ES-I3 (cell line): ENCODE measurements around the gene EEPD1.
"Not testable (repeated sequence)": the region's sequence is repeated elsewhere in the genome, so short reads cannot be mapped to it uniquely, and the experiment has no call there.

Experiments
- H3K36me3 ChIP-seq: 2 replicates; pipeline ENCODE4 v1.6.1; 2013; ENCODE audit warnings: mild to moderate bottlenecking, low read length, control low read depth, moderate library complexity; ENCODE audit not compliant: insufficient read depth
- H3K4me1 ChIP-seq: 2 replicates; pipeline ENCODE4 v1.6.1; 2013; ENCODE audit warnings: mild to moderate bottlenecking, control low read depth, low read length; ENCODE audit not compliant: insufficient read depth
- H3K9ac ChIP-seq: 2 replicates; pipeline ENCODE4 v1.6.1; 2013; ENCODE audit warnings: low read depth, mild to moderate bottlenecking, low read length, moderate library complexity
- H3K9me3 ChIP-seq: 2 replicates; pipeline ENCODE4 v1.6.1; 2013; ENCODE audit warnings: mild to moderate bottlenecking, low read length, moderate library complexity; ENCODE audit not compliant: control insufficient read depth, insufficient read depth

The EEPD1 gene

DNA sequence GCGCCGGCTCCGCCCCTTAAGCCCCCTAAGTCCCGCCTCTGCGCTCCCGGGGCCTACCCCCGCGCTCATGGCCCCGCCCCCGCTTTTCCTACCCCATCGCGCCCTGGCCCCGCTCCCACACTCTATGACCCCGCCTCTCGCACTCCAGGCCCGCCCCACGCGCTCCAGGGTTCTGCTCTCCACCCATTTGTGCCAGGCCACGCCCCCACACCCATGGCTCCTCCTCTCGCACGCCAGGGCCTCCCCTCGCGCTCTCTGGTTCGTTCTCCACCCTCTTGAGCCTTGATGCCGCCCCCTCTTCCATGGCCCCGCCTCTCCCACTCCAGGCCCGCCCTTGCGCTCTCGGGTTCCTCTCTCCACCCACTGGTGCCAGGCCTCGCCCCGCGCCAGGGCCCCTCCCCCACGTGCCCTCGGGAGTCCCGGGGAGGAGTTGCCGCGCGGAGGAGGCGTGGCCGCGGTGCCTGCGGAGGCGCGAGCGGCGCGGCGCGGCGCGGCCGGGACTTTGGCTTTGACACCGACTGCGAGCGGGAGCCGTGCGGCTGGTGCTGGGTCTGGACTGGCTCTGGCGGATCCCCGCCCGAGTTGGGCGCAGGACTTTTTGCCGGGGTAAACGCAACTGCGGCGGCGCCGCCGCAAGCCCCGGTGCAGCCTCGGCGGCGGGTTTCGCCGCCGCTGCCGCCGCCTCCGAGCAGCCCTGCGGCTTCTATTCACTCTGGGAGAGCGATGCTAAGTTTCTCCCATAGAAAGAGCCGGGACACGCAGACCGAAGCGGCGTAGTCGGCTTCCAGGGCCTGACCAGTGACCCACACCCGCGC, at the start of gene EEPD1:
Gene EEPD1 (plus strand): TSS at position 499 of the 815 bp plus-strand sequence. CDS start 1,071 bp downstream, outside the sequence.
- 0 out of 2 replicates have a peak, but pooled peaks cover 4% of the 10 kb centered on the region for H3K4me1 ChIP-seq
- H3K9ac ChIP-seq: peak within 1 kb of the TSS; percentile 78
- H3K36me3 ChIP-seq: no peaks in the 10 kb centered on the region
- H3K9me3 ChIP-seq: no peaks in the 10 kb centered on the region

DNA sequence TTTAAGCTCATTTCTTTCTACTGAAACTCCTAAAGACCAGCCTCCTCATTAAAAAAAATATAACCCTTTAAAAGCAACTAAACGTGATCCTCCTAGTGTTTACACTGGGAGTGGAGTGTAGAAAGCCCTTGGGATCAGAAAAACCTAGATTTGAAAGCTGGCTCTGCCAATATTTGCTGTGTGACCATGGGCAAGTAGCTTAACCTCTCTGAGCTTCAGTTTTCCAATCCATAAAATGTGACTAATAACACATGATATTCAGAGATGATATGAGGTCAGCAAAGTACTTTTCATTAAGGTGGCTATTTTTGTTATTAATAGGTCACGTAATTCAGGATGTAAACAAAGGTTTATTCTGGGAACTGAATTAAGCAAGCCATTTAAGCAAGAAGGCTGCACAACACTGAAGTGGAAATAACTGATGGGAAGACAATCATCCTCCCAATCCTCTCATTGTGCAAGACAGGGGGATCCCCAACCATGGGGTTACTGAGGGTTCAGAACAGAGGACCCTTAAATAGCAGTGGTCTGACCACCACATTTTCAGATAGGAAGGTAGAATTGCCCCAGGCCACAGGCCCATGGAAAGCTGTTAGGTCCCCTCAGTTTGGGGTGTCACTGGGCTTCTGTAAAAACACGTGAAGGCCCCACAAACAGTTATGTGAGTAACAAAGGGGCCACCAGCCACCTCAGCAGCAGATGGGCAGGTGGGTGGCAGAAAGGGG, 49.1 kb upstream of the EEPD1 start:
- no peak overlapping the region for H3K9ac ChIP-seq
- no peaks in the 10 kb centered on the region for H3K4me1 ChIP-seq
- no peaks in the 10 kb centered on the region for H3K36me3 ChIP-seq
- H3K9me3 ChIP-seq: peaks cover 3% of the 10 kb centered on the region; the same call in 1 of the 2 replicates

DNA sequence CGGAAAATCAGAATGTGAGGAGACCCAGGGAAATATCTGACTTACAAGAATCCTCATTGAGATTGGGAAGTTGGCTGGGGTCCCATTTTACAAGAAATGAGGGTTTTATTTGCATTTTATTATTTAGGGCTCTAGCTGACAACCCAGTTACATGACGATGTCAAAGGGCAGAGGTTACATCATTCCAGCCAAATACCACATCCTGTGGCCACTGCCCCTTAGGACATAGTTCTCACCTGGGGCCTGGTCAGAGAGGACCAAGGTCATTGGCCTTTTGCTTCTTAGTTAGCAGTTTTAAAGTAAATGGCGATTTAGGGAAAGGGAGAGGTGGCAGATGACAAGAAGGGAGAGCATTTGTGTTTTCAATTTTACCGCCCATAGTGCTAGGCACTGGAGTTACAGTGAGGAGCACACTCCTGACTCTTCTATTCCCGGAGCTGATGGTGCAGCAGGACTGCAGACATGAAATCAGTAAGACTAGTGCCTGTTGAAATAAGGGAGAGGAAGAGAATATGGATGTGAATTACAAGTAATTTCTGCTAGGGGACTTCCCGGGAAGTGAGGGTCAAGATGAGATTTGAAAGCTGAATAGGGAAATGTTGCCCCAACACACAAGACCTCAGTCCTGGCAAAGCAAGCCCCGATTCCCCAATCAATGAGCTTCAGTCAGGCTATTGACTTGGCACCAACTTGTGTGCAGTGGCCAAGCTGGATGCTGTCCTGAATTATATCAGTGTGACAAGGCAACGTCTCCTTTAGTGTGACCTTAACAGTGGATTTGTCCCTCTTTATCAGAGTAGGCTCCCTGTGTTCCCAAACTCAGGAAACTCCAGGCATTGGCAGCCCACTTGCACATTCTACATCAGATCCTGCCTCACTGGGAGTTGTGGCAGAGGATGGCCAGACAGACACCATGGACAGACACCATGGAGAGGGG, 45.8 kb upstream of the EEPD1 start:
- not testable (repeated sequence) for H3K9ac ChIP-seq, H3K4me1 ChIP-seq, H3K36me3 ChIP-seq, H3K9me3 ChIP-seq

DNA sequence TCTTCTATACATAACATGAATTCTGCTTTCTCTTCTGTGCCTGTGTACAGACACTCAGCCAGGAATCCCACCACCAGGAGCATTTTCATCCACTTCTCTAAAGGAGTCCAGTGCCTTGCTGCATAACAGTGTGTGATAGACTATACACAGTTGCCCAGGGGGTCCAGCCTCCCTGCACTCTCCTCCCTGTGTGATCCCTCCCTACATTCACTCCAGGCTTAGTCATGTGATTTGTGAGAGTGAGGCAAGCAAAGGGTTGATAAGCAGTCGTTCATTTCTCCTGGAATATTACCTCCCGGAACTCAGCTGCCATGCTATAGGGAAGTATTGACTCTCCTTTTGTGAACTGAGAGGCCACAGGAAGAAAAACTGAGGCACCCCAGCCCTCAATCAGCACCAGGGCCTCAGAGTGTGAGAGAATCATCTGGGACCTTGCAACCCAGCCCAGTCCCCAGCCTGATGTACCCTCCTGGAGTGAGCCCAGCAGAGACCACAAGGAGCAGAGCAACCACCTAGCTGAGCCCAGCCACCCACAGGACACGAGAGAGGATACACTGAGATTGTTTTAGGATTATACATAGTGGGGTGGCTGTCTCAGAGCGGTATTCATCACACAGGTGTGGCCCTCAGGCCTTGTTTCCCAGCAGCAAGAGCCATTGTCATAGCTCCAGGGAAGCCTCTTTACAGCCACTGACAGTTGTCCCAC, 45.0 kb upstream of the EEPD1 start:
- no peaks in the 10 kb centered on the region for H3K4me1 ChIP-seq
- peaks cover 3% of the 10 kb centered on the region; the same call in 1 of the 2 replicates for H3K9me3 ChIP-seq
- no peaks in the 10 kb centered on the region for H3K36me3 ChIP-seq
- no peak overlapping the region for H3K9ac ChIP-seq

DNA sequence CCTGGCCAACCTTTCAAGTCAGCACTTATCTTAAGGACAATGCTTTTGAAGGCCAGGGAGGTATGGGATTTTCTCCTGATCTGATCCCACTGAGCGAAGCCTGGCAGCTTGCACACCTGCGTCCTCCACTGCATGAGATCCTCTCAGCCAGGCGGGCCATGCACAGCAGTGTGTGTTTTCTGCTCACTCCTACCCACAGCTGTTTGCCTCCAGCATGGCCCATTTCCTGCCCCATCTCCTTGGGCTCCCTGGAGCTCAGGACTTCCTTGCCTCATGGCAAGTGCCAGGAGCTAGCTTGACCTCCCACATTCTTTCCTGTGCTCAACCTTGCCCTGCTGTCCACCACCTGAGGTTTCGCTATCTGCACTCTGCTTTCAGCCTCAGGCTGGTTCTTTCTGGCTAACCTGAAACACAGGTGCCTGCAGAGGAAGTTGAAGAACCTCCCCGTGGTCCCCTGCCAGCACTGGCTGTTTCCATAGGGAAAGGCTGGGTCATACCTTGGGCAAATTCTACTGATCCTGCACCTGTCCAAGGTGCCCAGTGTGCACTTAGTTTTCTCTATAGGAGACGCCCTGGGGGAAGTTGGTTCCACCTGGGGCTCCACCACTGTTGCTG, 43.9 kb upstream of the EEPD1 start:
- Histone ChIP-seq H3K4me1 (no peaks in the 10 kb centered on the region), H3K9me3 (peaks cover 3% of the 10 kb centered on the region; the same call in 1 of the 2 replicates), H3K36me3 (no peaks in the 10 kb centered on the region), H3K9ac (no peak overlapping the region)

DNA sequence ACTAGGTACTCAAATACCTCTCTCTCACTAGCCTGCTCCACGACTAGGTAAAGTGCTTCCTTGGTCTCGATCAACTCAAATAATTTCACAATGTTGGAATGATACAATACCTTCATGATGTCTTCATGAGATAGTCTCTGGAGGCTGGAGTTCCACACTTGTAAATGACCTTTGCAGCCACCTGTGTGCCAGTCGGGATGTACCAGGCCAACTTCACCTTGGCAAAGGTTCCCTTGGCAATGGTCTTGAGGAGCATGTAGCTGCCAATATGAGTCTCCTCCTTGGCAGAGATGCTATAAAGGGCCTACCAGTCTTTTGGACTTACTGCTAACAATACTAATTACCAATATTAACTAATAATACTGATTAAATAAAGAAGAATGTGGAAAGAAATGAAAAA, 42.5 kb upstream of the EEPD1 start:
- Histone ChIP-seq H3K36me3 (no peaks in the 10 kb centered on the region), H3K9me3 (peaks cover 3% of the 10 kb centered on the region; the same call in 1 of the 2 replicates), H3K9ac (no peak overlapping the region), H3K4me1 (no peaks in the 10 kb centered on the region)

DNA sequence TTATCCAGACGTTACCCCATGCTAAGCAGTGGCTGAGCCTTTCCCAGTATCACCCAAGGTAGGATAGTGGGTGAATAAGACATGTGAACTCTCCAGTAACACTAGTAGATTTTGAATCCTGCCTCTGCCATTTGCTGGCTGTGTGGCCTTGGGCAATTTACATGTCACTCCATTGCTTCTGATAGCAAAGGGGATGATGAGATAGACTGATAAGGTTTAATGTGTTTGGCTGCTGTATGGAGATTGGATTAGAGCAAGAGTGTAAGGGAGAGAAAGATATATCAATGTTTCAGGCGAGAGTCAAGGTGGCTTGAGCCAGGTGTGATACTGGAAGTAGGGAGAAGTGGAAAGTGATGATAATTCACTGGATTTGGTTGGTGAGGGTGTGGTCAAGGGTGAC, 40.1 kb upstream of the EEPD1 start:
- Histone ChIP-seq H3K9me3 (peaks cover 2% of the 10 kb centered on the region; the same call in 1 of the 2 replicates), H3K36me3 (no peaks in the 10 kb centered on the region), H3K4me1 (peaks cover 13% of the 10 kb centered on the region), H3K9ac (no peak overlapping the region)

DNA sequence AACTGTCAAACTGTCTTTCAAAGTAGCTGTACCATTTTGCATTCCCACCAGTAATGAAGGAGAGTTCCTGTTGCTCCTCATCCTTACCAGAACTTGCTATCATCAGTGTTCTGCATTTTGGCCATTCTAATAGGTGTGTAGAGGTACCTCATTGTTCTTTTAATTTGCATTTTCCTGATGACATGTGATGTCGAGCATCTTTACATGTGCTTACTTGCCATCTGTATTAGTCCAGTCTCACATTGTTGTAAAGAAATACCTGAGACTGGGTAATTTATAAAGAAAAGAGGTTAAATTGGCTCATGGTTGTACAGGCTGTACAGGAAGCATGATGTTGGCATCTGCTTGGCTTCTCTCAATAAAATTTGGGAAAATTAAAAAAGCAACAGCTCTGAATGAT, 38.7 kb upstream of the EEPD1 start:
- no peak overlapping the region for H3K9ac ChIP-seq
- peaks cover 13% of the 10 kb centered on the region for H3K4me1 ChIP-seq

DNA sequence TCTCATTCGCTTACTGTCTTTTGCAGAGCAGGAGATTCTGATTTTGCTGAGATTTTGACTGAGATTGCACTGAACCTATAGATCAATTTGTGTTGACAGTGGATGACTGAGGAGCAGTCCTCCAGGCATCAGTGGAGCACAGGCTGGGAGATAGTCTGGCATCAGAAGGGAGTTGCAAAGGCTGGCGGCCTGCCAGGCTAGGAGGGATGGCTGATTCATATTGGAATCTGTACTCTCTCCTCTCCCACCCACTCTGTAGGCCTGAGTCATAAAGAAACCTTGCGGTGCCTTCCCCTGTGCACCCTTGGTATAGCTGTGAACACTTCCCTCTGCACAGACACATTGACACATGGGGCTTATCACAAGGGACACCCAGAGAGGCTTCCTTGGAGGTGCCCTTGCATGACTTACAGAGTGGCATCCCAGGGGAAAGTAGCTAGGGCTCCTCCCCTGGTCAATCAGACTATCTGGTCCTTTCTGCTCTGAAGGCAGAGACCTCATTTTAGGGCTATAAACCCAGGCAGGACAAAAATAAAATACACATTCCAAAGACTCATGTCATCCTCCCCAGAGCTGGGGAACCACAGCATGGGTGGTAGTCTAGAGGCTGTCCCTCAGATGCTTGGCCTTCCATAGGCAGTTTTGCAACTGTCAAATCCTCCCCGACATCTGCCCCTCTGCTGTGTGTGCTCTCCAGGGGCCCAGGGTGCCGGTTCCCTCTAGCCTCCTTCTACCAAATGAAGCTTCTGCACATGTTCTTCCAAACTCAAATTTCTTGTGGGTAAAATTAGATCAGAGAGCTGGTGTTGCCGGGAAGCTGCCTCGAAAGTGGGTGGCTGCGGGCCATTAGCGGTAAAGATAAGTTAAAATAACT, 37.4 kb upstream of the EEPD1 start:
- H3K9ac ChIP-seq: no peak overlapping the region
- H3K4me1 ChIP-seq: peaks cover 18% of the 10 kb centered on the region
- 0 out of 2 replicates have a peak, but pooled peaks cover 3% of the 10 kb centered on the region for H3K9me3 ChIP-seq

More for the DNA sequence above, 38.7 kb upstream of the EEPD1 start:
- H3K9me3 ChIP-seq: 0 out of 2 replicates have a peak, but pooled peaks cover 1% of the 10 kb centered on the region
- H3K36me3 ChIP-seq: no peaks in the 10 kb centered on the region

DNA sequence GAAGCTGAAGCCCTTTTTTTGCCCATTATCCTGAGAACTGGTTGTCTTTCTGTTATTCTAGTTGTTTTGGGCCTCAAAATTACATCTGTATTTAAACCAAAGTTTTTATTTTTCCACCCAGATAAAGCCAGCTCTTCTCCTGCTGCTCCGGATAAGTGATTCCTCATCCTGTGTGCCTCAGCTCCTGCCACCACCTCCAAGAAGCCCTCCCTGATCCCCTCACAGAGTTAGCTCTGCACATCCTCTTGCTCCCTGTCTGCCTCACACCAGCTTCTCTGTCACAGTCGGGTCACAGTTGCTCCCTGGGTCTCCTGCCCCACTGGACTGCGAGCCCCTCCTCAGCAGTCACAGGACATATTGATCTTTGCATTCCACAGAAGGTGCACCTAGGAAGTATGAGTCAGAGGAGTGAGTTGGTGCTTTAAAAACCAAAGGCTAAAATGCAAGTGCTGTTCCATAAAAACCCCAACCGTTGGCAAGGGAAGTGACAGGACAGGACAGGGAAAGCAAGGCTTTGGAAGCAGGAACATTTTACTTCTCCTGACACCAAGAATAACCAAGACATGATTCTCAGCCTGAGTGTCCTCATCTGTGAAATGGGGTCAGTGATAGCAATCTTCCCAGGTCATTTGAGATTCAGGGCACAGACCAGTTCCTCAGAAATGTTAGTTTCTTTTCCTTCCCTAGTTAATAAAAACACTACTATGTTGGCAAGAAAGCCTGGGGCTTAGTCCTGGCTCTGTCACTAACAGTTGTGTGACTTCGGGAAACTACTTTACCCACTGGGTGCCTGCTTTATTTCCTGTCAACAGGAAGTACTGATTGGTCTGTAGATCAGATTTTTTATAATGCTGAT, 36.5 kb upstream of the EEPD1 start:
- Histone ChIP-seq H3K36me3 (no peaks in the 10 kb centered on the region), H3K9ac (no peak overlapping the region), H3K9me3 (0 out of 2 replicates have a peak, but pooled peaks cover 3% of the 10 kb centered on the region), H3K4me1 (peaks cover 18% of the 10 kb centered on the region)

More for the DNA sequence above, 37.4 kb upstream of the EEPD1 start:
- no peaks in the 10 kb centered on the region for H3K36me3 ChIP-seq

DNA sequence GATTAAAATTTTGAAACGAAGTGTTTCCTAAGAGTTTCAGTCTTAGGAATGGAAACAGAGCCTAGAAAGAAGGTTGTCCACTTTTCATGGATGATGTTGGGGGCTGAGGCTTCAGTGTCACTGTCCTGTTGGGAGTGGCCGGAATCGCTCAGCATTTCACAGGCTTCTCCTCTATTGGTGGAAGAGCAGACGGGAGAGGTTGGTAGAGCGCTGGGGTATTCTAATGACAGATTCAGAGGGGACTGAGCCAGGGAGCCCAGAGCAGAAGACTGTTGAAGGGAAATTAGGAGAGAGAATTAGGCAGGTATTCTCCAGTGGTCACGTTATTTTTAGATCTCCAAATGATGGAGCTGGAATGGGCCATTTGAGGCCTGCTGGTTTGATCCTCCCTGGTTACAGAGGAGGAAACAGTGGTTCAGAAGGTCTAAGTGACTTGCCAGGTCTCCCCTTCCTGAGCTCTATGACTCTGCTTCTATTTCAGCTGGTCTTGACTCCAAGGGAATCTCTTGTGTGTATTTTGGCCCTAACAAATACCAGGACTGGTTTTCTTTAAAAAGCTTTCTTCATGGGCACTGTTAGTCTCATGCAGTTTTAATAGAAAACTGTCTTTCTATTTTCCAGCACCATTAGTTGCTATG, 35.7 kb upstream of the EEPD1 start:
- H3K4me1 ChIP-seq: peaks cover 18% of the 10 kb centered on the region
- 0 out of 2 replicates have a peak, but pooled peaks cover 3% of the 10 kb centered on the region for H3K9me3 ChIP-seq
- H3K9ac ChIP-seq: no peak overlapping the region
- no peaks in the 10 kb centered on the region for H3K36me3 ChIP-seq
